ENCODE results near the gene SYTL2.

SYTL2 gene

DNA sequence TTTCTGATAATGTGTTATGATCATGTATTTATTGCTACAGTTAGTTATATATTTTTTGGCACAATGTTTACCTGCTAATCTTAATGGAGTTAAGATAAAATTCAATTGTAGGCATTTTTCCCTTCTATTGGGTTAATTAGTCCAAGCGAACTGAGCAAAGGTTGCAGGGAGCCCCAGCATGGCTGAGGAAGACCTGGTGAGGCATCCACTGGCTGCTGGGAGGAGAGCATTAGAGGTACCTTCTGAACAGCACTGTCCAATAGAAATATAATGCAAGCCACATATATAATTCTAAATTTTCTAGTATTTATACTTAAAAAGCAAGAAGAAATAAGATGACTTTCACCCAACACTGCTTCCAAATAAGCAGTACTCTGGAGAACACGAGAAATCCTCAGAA is 163.9 kb downstream of the SYTL2 start:
- TF ChIP-seq, protein P1, sequence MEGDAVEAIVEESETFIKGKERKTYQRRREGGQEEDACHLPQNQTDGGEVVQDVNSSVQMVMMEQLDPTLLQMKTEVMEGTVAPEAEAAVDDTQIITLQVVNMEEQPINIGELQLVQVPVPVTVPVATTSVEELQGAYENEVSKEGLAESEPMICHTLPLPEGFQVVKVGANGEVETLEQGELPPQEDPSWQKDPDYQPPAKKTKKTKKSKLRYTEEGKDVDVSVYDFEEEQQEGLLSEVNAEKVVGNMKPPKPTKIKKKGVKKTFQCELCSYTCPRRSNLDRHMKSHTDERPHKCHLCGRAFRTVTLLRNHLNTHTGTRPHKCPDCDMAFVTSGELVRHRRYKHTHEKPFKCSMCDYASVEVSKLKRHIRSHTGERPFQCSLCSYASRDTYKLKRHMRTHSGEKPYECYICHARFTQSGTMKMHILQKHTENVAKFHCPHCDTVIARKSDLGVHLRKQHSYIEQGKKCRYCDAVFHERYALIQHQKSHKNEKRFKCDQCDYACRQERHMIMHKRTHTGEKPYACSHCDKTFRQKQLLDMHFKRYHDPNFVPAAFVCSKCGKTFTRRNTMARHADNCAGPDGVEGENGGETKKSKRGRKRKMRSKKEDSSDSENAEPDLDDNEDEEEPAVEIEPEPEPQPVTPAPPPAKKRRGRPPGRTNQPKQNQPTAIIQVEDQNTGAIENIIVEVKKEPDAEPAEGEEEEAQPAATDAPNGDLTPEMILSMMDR (IDR thresholded peaks at IDR 0.05) = no peak

Data from LNCAP (cell line).